GM23338 (cell line): ENCODE data around the gene RNF213. TPM values are rescaled to one million over a fixed set of nuclear protein-coding genes. Genes with fewer than 3 reads are reported as not detected.

ENCODE experiments used
- ATAC-seq: fragments of 200-7000 bp; cut with Tn5 transposase; 3 replicates; pipeline ENCODE4 v1.9.1; 2020
- DNase-seq: peaks from one replicate; pipeline ENCODE4 v3.0.0-alpha.2; 2015; ENCODE audit warnings: low spot score
- H2AFZ ChIP-seq: fragments of 200-600 bp; sonication (generic); 2 replicates; pipeline ENCODE4 v1.8.0; 2016; ENCODE audit warnings: antibody characterized with exemption, mild to moderate bottlenecking, moderate library complexity
- H3F3A ChIP-seq: fragments of 200-600 bp; sonication (generic); replicated peaks from 2 replicates; pipeline ENCODE4 v1.8.0; 2017; ENCODE audit warnings: antibody characterized with exemption, mixed run types, low read depth
- H3K27ac ChIP-seq: fragments of 200-600 bp; sonication (generic); 2 replicates; pipeline ENCODE4 v1.6.1; 2016; ENCODE audit warnings: low read depth
- H3K27me3 ChIP-seq: fragments of 200-600 bp; sonication (generic); 2 replicates; pipeline ENCODE4 v1.8.0; 2016; ENCODE audit warnings: mild to moderate bottlenecking, mixed run types, moderate library complexity; ENCODE audit not compliant: insufficient read depth
- H3K36me3 ChIP-seq: fragments of 200-600 bp; sonication (generic); 2 replicates; pipeline ENCODE4 v1.8.0; 2016; ENCODE audit warnings: mild to moderate bottlenecking; ENCODE audit not compliant: insufficient read depth
- H3K4me1 ChIP-seq: fragments of 200-600 bp; sonication (generic); 2 replicates; pipeline ENCODE4 v1.8.0; 2016; ENCODE audit warnings: mild to moderate bottlenecking, moderate library complexity; ENCODE audit not compliant: insufficient read depth
- H3K4me2 ChIP-seq: fragments of 200-600 bp; sonication (generic); 2 replicates; pipeline ENCODE4 v1.7.1; 2017; ENCODE audit warnings: mixed run types
- H3K4me3 ChIP-seq: fragments of 200-600 bp; sonication (generic); 2 replicates; pipeline ENCODE4 v1.6.1; 2016; ENCODE audit warnings: mixed run types
- H3K79me2 ChIP-seq: fragments of 200-600 bp; sonication (generic); replicated peaks from 2 replicates; pipeline ENCODE4 v1.8.0; 2017; ENCODE audit warnings: mild to moderate bottlenecking; ENCODE audit not compliant: insufficient read depth
- H3K9me2 ChIP-seq: fragments of 200-600 bp; sonication (generic); 2 replicates; pipeline ENCODE4 v1.8.0; 2017; ENCODE audit not compliant: insufficient read depth
- H4K20me1 ChIP-seq: fragments of 200-600 bp; sonication (generic); replicated peaks from 2 replicates; pipeline ENCODE4 v1.8.0; 2017; ENCODE audit warnings: mild to moderate bottlenecking; ENCODE audit not compliant: insufficient read depth
- H3K27ac Mint-ChIP-seq: 2 replicates; pipeline ENCODE4 v1.8.0; 2020; ENCODE audit warnings: inconsistent platforms, mild to moderate bottlenecking, moderate library complexity, mixed read lengths
- H3K27me3 Mint-ChIP-seq: 3 replicates; pipeline ENCODE4 v1.8.0; 2022; ENCODE audit warnings: low read depth, mild to moderate bottlenecking, moderate library complexity, mixed read lengths, inconsistent platforms; ENCODE audit not compliant: insufficient read depth, poor library complexity
- H3K36me3 Mint-ChIP-seq: 3 replicates; pipeline ENCODE4 v1.8.0; 2021; ENCODE audit warnings: low read depth, mild to moderate bottlenecking, inconsistent platforms, moderate library complexity, mixed read lengths
- H3K4me1 Mint-ChIP-seq: 3 replicates; pipeline ENCODE4 v1.8.0; 2020; ENCODE audit warnings: mild to moderate bottlenecking, inconsistent platforms, mixed read lengths
- H3K4me3 Mint-ChIP-seq: 3 replicates; pipeline ENCODE4 v1.8.0; 2021; ENCODE audit warnings: moderate library complexity, mild to moderate bottlenecking, inconsistent platforms, mixed read lengths
- H3K9me3 Mint-ChIP-seq: 3 replicates; pipeline ENCODE4 v1.8.0; 2020; ENCODE audit warnings: moderate library complexity, mild to moderate bottlenecking, inconsistent platforms, mixed read lengths
- CREB1 ChIP-seq: fragments of 250-450 bp; sonication (Bioruptor Pico); IDR thresholded peaks from 2 replicates; pipeline ENCODE4 v1.5.0; 2020; ENCODE audit warnings: low read depth, mild to moderate bottlenecking, moderate library complexity
- EZH2 ChIP-seq: fragments of 200-600 bp; sonication (generic); IDR thresholded peaks from one replicate; pipeline ENCODE4 v1.8.0; 2017; ENCODE audit warnings: antibody characterized with exemption, mild to moderate bottlenecking, low read depth; ENCODE audit not compliant: unreplicated experiment
- JUNB ChIP-seq: IDR thresholded peaks from one replicate; pipeline ENCODE4 v1.6.1; 2016; ENCODE audit warnings: antibody characterized with exemption; ENCODE audit not compliant: unreplicated experiment
- NANOG ChIP-seq: IDR thresholded peaks from 2 replicates; pipeline ENCODE4 v1.6.1; 2016; ENCODE audit warnings: antibody characterized with exemption, borderline replicate concordance
- POLR2AphosphoS5 ChIP-seq: IDR thresholded peaks from 2 replicates; pipeline ENCODE4 v1.6.1; 2016; ENCODE audit warnings: antibody characterized with exemption, low read depth
- STAT1 ChIP-seq: IDR thresholded peaks from one replicate; pipeline ENCODE4 v1.6.1; 2016; ENCODE audit warnings: antibody characterized with exemption; ENCODE audit not compliant: unreplicated experiment
- ZNF114 ChIP-seq: fragments of 250-450 bp; sonication (Bioruptor Pico); IDR thresholded peaks from 2 replicates; pipeline ENCODE4 v1.5.0; 2020; ENCODE audit warnings: mild to moderate bottlenecking, moderate library complexity
- ZNF331 ChIP-seq: fragments of 250-450 bp; sonication (Bioruptor Pico); IDR thresholded peaks from 2 replicates; pipeline ENCODE4 v1.5.0; 2020; ENCODE audit warnings: low read depth, mild to moderate bottlenecking, moderate library complexity
- polyA plus RNA-seq: library from polyadenylated mRNA; unstranded; fragments of >200 nt; fragmentation: Nextera tagmentation; extraction: Ambion mirVana; gene quantifications from 2 replicates; pipeline ENCODE4 v1.2.1, GENCODE V29; 2016
- total RNA-seq: library from RNA; depleted of rRNA; stranded (reverse); fragments of >200 nt; shearing (Covaris generic); gene quantifications from 2 replicates; pipeline ENCODE4 v1.2.3, GENCODE V29; 2014
- TF ChIP-seq, protein P1 (sequence below): fragments of 250-450 bp; sonication (Bioruptor Pico); IDR thresholded peaks from 2 replicates; pipeline ENCODE4 v1.5.0; 2020; ENCODE audit warnings: mild to moderate bottlenecking, moderate library complexity
- TF ChIP-seq, protein P2 (sequence below): IDR thresholded peaks from one replicate; pipeline ENCODE4 v1.6.1; 2018; ENCODE audit warnings: antibody characterized with exemption; ENCODE audit not compliant: unreplicated experiment
- TF ChIP-seq, protein P3 (sequence below): IDR thresholded peaks from 2 replicates; pipeline ENCODE4 v1.6.1; 2016; ENCODE audit warnings: antibody characterized with exemption
- TF ChIP-seq, protein P4 (sequence below), 2 experiments: fragments of 200-600 bp in 1 of 2; sonication (generic) in 1 of 2; conservative IDR thresholded peaks; 2 replicates each; pipeline versions ENCODE4 v1.5.1 to v1.6.1; 2016 to 2017; ENCODE audit warnings: antibody characterized with exemption in 2 of 2, low read depth in 2 of 2, mild to moderate bottlenecking in 2 of 2, moderate library complexity in 1 of 2

The RNF213 gene
- total and polyA plus RNA-seq, 2 experiments from 2014 or later: 21.2 to 67.2 TPM

DNA sequence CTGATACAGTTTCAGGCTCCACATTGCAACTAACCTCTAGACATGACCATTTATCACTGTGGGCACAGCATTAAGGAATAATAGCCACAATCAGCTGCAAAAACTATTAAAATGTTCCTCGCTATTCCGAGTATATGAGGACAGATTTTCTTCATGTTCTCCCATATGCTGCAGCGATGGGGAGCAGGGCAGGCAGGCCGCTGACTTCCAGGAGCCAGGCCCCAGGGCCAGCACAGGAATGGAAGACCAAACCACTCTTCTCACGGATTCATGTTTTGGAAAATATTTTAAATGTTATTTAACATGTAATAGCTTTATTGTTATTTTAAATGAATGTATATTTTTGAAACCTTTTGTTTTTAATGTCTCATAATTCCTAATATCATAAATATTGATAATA lies 110.5 kb downstream of the RNF213 start (continued):
- TF ChIP-seq ZNF331 (CRISPR knock-in tag): no peak
- no peak for TF ChIP-seq CREB1
- no peak for TF ChIP-seq STAT1
- no peak for TF ChIP-seq POLR2AphosphoS5
- no peak for TF ChIP-seq ZNF114 (CRISPR knock-in tag)
- TF ChIP-seq NANOG: no peak

DNA sequence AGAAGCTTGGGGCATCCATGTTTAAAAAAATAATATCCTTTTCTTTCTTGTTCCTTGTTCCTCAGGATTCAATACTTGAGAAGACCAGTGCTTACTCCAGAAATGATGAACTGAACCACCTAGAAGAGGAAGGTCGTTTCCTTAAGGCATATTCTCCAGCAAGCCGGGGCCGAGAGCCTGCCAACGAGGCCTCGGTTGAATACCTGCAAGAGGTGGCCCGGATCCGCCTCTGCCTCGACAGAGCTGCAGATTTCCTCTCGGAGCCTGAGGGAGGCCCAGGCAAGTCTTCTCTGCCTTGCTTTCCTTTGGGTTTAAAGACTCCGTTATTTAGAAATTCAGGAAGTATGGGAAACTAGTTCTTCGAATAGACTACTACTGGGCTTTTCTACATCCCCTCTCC lies 111.8 kb downstream of the RNF213 start:
- DNase-seq (no peak), ATAC-seq (no peak)
- peaks cover 7% of the 10 kb centered on the region for H3K27me3 Mint-ChIP-seq
- TF ChIP-seq POLR2AphosphoS5 (no peak), JUNB (no peak), CREB1 (no peak), STAT1 (no peak), ZNF114 (CRISPR knock-in tag) (no peak), EZH2 (no peak), ZNF331 (CRISPR knock-in tag) (no peak), NANOG (no peak)
- TF ChIP-seq, protein P1, sequence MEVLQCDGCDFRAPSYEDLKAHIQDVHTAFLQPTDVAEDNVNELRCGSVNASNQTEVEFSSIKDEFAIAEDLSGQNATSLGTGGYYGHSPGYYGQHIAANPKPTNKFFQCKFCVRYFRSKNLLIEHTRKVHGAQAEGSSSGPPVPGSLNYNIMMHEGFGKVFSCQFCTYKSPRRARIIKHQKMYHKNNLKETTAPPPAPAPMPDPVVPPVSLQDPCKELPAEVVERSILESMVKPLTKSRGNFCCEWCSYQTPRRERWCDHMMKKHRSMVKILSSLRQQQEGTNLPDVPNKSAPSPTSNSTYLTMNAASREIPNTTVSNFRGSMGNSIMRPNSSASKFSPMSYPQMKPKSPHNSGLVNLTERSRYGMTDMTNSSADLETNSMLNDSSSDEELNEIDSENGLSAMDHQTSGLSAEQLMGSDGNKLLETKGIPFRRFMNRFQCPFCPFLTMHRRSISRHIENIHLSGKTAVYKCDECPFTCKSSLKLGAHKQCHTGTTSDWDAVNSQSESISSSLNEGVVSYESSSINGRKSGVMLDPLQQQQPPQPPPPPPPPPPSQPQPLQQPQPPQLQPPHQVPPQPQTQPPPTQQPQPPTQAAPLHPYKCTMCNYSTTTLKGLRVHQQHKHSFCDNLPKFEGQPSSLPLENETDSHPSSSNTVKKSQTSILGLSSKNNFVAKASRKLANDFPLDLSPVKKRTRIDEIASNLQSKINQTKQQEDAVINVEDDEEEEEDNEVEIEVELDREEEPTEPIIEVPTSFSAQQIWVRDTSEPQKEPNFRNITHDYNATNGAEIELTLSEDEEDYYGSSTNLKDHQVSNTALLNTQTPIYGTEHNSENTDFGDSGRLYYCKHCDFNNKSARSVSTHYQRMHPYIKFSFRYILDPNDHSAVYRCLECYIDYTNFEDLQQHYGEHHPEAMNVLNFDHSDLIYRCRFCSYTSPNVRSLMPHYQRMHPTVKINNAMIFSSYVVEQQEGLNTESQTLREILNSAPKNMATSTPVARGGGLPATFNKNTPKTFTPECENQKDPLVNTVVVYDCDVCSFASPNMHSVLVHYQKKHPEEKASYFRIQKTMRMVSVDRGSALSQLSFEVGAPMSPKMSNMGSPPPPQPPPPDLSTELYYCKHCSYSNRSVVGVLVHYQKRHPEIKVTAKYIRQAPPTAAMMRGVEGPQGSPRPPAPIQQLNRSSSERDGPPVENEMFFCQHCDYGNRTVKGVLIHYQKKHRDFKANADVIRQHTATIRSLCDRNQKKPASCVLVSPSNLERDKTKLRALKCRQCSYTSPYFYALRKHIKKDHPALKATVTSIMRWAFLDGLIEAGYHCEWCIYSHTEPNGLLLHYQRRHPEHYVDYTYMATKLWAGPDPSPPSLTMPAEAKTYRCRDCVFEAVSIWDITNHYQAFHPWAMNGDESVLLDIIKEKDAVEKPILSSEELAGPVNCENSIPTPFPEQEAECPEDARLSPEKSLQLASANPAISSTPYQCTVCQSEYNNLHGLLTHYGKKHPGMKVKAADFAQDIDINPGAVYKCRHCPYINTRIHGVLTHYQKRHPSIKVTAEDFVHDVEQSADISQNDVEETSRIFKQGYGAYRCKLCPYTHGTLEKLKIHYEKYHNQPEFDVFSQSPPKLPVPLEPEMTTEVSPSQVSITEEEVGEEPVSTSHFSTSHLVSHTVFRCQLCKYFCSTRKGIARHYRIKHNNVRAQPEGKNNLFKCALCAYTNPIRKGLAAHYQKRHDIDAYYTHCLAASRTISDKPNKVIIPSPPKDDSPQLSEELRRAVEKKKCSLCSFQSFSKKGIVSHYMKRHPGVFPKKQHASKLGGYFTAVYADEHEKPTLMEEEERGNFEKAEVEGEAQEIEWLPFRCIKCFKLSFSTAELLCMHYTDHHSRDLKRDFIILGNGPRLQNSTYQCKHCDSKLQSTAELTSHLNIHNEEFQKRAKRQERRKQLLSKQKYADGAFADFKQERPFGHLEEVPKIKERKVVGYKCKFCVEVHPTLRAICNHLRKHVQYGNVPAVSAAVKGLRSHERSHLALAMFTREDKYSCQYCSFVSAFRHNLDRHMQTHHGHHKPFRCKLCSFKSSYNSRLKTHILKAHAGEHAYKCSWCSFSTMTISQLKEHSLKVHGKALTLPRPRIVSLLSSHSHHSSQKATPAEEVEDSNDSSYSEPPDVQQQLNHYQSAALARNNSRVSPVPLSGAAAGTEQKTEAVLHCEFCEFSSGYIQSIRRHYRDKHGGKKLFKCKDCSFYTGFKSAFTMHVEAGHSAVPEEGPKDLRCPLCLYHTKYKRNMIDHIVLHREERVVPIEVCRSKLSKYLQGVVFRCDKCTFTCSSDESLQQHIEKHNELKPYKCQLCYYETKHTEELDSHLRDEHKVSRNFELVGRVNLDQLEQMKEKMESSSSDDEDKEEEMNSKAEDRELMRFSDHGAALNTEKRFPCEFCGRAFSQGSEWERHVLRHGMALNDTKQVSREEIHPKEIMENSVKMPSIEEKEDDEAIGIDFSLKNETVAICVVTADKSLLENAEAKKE (CRISPR knock-in tag): no peak
- TF ChIP-seq, protein P2, sequence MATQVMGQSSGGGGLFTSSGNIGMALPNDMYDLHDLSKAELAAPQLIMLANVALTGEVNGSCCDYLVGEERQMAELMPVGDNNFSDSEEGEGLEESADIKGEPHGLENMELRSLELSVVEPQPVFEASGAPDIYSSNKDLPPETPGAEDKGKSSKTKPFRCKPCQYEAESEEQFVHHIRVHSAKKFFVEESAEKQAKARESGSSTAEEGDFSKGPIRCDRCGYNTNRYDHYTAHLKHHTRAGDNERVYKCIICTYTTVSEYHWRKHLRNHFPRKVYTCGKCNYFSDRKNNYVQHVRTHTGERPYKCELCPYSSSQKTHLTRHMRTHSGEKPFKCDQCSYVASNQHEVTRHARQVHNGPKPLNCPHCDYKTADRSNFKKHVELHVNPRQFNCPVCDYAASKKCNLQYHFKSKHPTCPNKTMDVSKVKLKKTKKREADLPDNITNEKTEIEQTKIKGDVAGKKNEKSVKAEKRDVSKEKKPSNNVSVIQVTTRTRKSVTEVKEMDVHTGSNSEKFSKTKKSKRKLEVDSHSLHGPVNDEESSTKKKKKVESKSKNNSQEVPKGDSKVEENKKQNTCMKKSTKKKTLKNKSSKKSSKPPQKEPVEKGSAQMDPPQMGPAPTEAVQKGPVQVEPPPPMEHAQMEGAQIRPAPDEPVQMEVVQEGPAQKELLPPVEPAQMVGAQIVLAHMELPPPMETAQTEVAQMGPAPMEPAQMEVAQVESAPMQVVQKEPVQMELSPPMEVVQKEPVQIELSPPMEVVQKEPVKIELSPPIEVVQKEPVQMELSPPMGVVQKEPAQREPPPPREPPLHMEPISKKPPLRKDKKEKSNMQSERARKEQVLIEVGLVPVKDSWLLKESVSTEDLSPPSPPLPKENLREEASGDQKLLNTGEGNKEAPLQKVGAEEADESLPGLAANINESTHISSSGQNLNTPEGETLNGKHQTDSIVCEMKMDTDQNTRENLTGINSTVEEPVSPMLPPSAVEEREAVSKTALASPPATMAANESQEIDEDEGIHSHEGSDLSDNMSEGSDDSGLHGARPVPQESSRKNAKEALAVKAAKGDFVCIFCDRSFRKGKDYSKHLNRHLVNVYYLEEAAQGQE: no peak
- TF ChIP-seq, protein P3, sequence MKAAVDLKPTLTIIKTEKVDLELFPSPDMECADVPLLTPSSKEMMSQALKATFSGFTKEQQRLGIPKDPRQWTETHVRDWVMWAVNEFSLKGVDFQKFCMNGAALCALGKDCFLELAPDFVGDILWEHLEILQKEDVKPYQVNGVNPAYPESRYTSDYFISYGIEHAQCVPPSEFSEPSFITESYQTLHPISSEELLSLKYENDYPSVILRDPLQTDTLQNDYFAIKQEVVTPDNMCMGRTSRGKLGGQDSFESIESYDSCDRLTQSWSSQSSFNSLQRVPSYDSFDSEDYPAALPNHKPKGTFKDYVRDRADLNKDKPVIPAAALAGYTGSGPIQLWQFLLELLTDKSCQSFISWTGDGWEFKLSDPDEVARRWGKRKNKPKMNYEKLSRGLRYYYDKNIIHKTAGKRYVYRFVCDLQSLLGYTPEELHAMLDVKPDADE: no peak
- TF ChIP-seq, protein P4, sequence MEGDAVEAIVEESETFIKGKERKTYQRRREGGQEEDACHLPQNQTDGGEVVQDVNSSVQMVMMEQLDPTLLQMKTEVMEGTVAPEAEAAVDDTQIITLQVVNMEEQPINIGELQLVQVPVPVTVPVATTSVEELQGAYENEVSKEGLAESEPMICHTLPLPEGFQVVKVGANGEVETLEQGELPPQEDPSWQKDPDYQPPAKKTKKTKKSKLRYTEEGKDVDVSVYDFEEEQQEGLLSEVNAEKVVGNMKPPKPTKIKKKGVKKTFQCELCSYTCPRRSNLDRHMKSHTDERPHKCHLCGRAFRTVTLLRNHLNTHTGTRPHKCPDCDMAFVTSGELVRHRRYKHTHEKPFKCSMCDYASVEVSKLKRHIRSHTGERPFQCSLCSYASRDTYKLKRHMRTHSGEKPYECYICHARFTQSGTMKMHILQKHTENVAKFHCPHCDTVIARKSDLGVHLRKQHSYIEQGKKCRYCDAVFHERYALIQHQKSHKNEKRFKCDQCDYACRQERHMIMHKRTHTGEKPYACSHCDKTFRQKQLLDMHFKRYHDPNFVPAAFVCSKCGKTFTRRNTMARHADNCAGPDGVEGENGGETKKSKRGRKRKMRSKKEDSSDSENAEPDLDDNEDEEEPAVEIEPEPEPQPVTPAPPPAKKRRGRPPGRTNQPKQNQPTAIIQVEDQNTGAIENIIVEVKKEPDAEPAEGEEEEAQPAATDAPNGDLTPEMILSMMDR (conservative IDR thresholded peaks at IDR 0.05; ENCODE audit: low read depth in 2 of 2): no peak
- Histone ChIP-seq H3K9me2 (no peaks in the 10 kb centered on the region), H2AFZ (no peak overlapping the region), H3K27ac (no peak overlapping the region), H3K4me1 (no peaks in the 10 kb centered on the region), H3F3A (no peaks in the 10 kb centered on the region), H3K4me3 (no peak overlapping the region), H3K4me2 (no peak overlapping the region), H3K27me3 (no peaks in the 10 kb centered on the region), H3K36me3 (peaks cover 18% of the 10 kb centered on the region), H3K79me2 (no peaks in the 10 kb centered on the region), H4K20me1 (no peaks in the 10 kb centered on the region; the same call in 1 of the 2 replicates)
- no peaks in the 10 kb centered on the region for H3K9me3 Mint-ChIP-seq
- H3K27ac Mint-ChIP-seq: no peak overlapping the region
- H3K4me1 Mint-ChIP-seq: peaks cover 14% of the 10 kb centered on the region
- H3K36me3 Mint-ChIP-seq: peaks cover 83% of the 10 kb centered on the region
- H3K4me3 Mint-ChIP-seq: no peak overlapping the region
